Left lung (tissue), 10 donors: Measurements from ENCODE around the gene ERMP1. TPM values are rescaled to one million over a fixed set of nuclear protein-coding genes. Genes with fewer than 3 reads are reported as not detected.

Experiments used
- ATAC-seq: fragments of 200-7000 bp; cut with Tn5 transposase; one replicate; pipeline ENCODE4 v1.9.1; 2020; ENCODE audit warnings: moderate library complexity
- DNase-seq, 4 donors: peaks; one replicate each; pipeline ENCODE4 v3.0.0-alpha.2; 2013 to 2020
- H3K27ac ChIP-seq, 2 donors: fragments of 200-600 bp; sonication (generic) in 1 of 2; one replicate each; pipeline versions ENCODE4 v1.5.0 to v1.8.0; 2020 to 2021
- H3K27me3 ChIP-seq, 2 donors: fragments of 200-600 bp; sonication (generic) in 1 of 2; one replicate each; pipeline versions ENCODE4 v1.5.0 to v1.8.0; 2020 to 2021
- H3K36me3 ChIP-seq, 2 donors: fragments of 200-600 bp; sonication (generic) in 1 of 2; one replicate each; pipeline versions ENCODE4 v1.5.0 to v1.8.0; 2020 to 2021
- H3K4me1 ChIP-seq, 2 donors: fragments of 200-600 bp; one replicate each; pipeline ENCODE4 v1.8.0; 2021
- H3K4me3 ChIP-seq, 2 donors: fragments of 200-600 bp; sonication (generic) in 1 of 2; one replicate each; pipeline versions ENCODE4 v1.5.0 to v1.8.0; 2020 to 2021; ENCODE audit warnings: mild to moderate bottlenecking in 1 of 2
- H3K9me3 ChIP-seq, 2 donors: fragments of 200-600 bp; sonication (generic) in 1 of 2; one replicate each; pipeline versions ENCODE4 v1.5.0 to v1.8.0; 2020 to 2021
- CTCF ChIP-seq, 2 donors: fragments of 200-600 bp; sonication (generic) in 1 of 2; IDR thresholded peaks; one replicate each; pipeline versions ENCODE4 v1.5.0 to v1.8.0; 2021; ENCODE audit warnings: antibody characterized with exemption in 2 of 2
- intact Hi-C, 2 donors: fragments of 100-400 bp; cut with DNase I; formaldehyde crosslinking; loops; one replicate each; pipeline versions ENCODE4 v1.11.2 to v1.14.2; 2022
- polyA plus RNA-seq, 6 donors: library from polyadenylated mRNA; unstranded; fragments of 120-200 nt; gene quantifications; one replicate each; pipeline ENCODE4 v1.2.1, GENCODE V29; 2013; ENCODE audit not compliant: insufficient read length in 6 of 6
- total RNA-seq, 2 donors: library from RNA; stranded (reverse); fragmentation: NEBNext Ultra II Directional; extraction: Animal tissue kit (Norgen Biotek cat#: 25700); gene quantifications; one replicate each; pipeline ENCODE4 v1.2.1, GENCODE V29; 2021
- donor health status: DM: no; HTN: yes; CAD: no.
- donor health status: DM: no; HTN: no; CAD: no.

Gene ERMP1
- total and polyA plus RNA-seq, 8 donors: 18.5 to 28.9 (median 25.0) TPM

- intact Hi-C loops: no loop called here
- Histone ChIP-seq H3K27me3 (no peaks in the 10 kb centered on the region), H3K4me1 (no peaks in the 10 kb centered on the region), H3K27ac (no peak overlapping the region), H3K4me3 (no peak overlapping the region), H3K9me3 (no peaks in the 10 kb centered on the region), H3K36me3 (peaks cover 0 to 25% of the 10 kb centered on the region in 2 donors)
- TF ChIP-seq CTCF (IDR thresholded peaks at IDR 0.05): no peak
- ATAC-seq: no peak
- no peak for DNase-seq
These were observed 15.1 kb downstream of the ERMP1 start for GRCh38 chr9:5817862-5818261.

GRCh38 chr9:5815461-5815860 is 17.5 kb downstream of the ERMP1 start:
- Histone ChIP-seq H3K36me3 (peaks cover 0 to 33% of the 10 kb centered on the region in 2 donors), H3K27ac (no peak overlapping the region), H3K4me3 (no peak overlapping the region), H3K4me1 (no peaks in the 10 kb centered on the region), H3K27me3 (no peaks in the 10 kb centered on the region), H3K9me3 (no peaks in the 10 kb centered on the region)
- no peak for DNase-seq
- no peak for TF ChIP-seq CTCF (IDR thresholded peaks at IDR 0.05)
- ATAC-seq: no peak
- intact Hi-C loops: no loop called here

GRCh38 chr9:5813824-5814223 is 19.1 kb downstream of the ERMP1 start:
- Histone ChIP-seq H3K4me1 (no peaks in the 10 kb centered on the region), H3K27me3 (no peaks in the 10 kb centered on the region), H3K4me3 (no peak overlapping the region), H3K36me3 (peaks cover 0 to 41% of the 10 kb centered on the region in 2 donors), H3K9me3 (no peaks in the 10 kb centered on the region), H3K27ac (no peak overlapping the region)
- no peak for DNase-seq
- no peak for TF ChIP-seq CTCF (IDR thresholded peaks at IDR 0.05)
- intact Hi-C loops: no loop called here
- peak; percentile 65 for ATAC-seq

GRCh38 chr9:5811751-5812150 is 21.2 kb downstream of the ERMP1 start:
- H3K27me3 ChIP-seq: no peaks in the 10 kb centered on the region
- H3K9me3 ChIP-seq: no peaks in the 10 kb centered on the region
- no peak for TF ChIP-seq CTCF (IDR thresholded peaks at IDR 0.05)
- H3K36me3 ChIP-seq: peaks cover 0 to 36% of the 10 kb centered on the region in 2 donors
- ATAC-seq (no peak), DNase-seq (no peak)
- intact Hi-C loops: no loop called here
- no peak overlapping the region for H3K27ac ChIP-seq
- no peaks in the 10 kb centered on the region for H3K4me1 ChIP-seq
- no peak overlapping the region for H3K4me3 ChIP-seq

- Histone ChIP-seq H3K27me3 (no peaks in the 10 kb centered on the region), H3K36me3 (peaks cover 0 to 18% of the 10 kb centered on the region in 2 donors), H3K27ac (no peak overlapping the region), H3K9me3 (no peaks in the 10 kb centered on the region), H3K4me3 (no peak overlapping the region), H3K4me1 (no peaks in the 10 kb centered on the region)
- TF ChIP-seq CTCF (IDR thresholded peaks at IDR 0.05): no peak
- no peak for ATAC-seq
- intact Hi-C loops: no loop called here
- no peak for DNase-seq
These were observed 27.4 kb downstream of the ERMP1 start for GRCh38 chr9:5805478-5805877.
